Mucosa of stomach (tissue), 1 donor: Measurements from ENCODE around the gene GALNT14.

ENCODE experiments used
- H3K27me3 ChIP-seq: one replicate; pipeline ENCODE4 v1.7.0; 2013; ENCODE audit warnings: mild to moderate bottlenecking, low read length; ENCODE audit not compliant: control insufficient read depth, insufficient read depth
- H3K36me3 ChIP-seq: one replicate; pipeline ENCODE4 v1.7.0; 2013; ENCODE audit warnings: low read length; ENCODE audit not compliant: control insufficient read depth, insufficient read depth
- H3K4me1 ChIP-seq: one replicate; pipeline ENCODE4 v1.7.0; 2013; ENCODE audit warnings: mild to moderate bottlenecking, low read length; ENCODE audit not compliant: control insufficient read depth, insufficient read depth
- H3K4me3 ChIP-seq: one replicate; pipeline ENCODE4 v1.7.0; 2013; ENCODE audit warnings: low read length
- H3K9ac ChIP-seq: one replicate; pipeline ENCODE4 v1.7.0; 2013; ENCODE audit warnings: mild to moderate bottlenecking, low read length, moderate library complexity
- H3K9me3 ChIP-seq: one replicate; pipeline ENCODE4 v1.7.0; 2013; ENCODE audit warnings: mild to moderate bottlenecking, low read length, moderate library complexity; ENCODE audit not compliant: control insufficient read depth
- donor health status: Pancreatic carcinoma.

The GALNT14 gene

DNA sequence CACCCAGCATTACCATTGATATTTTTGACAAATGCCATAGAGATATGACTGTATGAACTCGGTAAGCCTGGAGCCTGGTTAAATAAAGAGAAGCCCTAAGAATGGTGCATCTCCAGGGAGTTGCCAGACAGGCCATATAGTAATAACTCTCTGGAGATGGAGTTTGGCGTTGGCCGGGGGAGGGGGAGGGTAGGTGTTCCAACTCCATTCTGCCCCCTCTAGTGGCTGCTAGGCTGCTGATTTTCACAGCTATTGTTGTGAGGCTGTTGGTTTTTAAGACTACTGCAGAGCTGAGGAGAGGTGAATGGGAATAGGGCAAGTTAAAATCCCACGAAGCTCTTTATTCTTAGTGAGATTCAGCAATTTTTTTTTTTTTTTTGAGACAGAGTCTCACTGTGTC is 99.9 kb downstream of the GALNT14 start:
- Histone ChIP-seq H3K9ac (no peak overlapping the region), H3K9me3 (no peaks in the 10 kb centered on the region), H3K27me3 (no peaks in the 10 kb centered on the region), H3K36me3 (no peaks in the 10 kb centered on the region), H3K4me3 (no peak overlapping the region), H3K4me1 (no peaks in the 10 kb centered on the region)

DNA sequence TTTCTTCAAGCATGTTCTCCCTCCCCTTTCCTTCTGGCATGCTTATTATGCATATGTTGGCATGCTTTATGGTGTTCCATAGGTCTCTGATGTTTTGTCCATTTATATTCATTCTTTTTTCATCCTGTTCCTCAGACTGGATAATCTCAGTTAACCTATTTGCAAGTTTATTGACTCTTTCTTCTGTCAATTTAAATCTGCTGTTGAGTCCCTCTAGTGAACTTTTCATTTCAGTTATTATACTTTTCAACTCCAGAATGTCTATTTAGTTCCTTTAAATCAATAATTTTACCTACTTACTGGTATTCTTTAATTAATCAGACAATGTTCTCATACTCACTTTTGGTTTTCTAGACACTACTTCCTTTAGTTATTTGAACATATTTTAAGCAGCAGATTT is 101.2 kb downstream of the GALNT14 start:
- no peaks in the 10 kb centered on the region for H3K36me3 ChIP-seq
- H3K27me3 ChIP-seq: no peaks in the 10 kb centered on the region
- no peaks in the 10 kb centered on the region for H3K4me1 ChIP-seq
- H3K4me3 ChIP-seq: no peak overlapping the region
- H3K9me3 ChIP-seq: no peaks in the 10 kb centered on the region
- no peak overlapping the region for H3K9ac ChIP-seq

DNA sequence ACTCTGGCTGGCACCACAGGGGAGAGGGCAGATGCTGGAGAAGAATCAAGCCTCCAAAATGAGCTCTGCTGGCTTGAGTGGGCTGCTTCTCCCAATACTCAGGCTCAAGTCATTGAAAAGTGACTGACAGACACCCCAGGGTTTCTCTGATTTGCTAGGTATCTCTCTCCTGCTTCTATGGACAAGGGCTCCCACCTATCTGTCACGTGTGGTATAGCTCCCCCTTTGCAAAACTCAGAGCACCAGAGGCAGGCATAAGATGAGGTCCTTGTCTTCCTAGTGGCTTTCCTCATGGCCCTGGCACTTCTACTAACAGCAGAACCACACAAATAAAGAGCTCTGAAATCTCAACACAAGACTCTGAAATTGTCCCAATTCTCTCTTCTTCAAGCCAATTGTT is 105.2 kb downstream of the GALNT14 start:
- H3K4me1 ChIP-seq: no peaks in the 10 kb centered on the region
- no peak overlapping the region for H3K4me3 ChIP-seq
- no peaks in the 10 kb centered on the region for H3K27me3 ChIP-seq
- H3K9me3 ChIP-seq: no peaks in the 10 kb centered on the region
- H3K36me3 ChIP-seq: no peaks in the 10 kb centered on the region
- no peak overlapping the region for H3K9ac ChIP-seq

DNA sequence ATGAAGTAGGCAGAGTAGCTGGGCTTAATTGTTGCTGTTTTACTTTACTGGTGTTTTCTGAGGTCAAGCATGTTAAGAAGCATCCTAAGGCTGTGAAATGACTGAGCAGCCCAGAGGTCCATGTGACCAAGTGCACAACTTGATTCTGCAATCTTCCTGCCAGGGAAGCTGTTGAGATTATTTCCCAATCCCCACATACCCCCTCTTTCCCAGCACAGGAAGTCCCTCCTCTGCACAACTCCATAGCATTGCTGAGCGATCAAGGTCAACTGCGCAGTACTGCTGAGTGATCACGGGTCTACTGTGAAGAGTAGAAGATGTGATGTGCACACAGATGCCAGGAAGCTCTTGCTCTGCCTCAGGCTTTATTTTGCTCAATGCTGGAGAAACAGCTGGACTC is 105.8 kb downstream of the GALNT14 start:
- no peaks in the 10 kb centered on the region for H3K4me1 ChIP-seq
- H3K9ac ChIP-seq: no peak overlapping the region
- H3K27me3 ChIP-seq: no peaks in the 10 kb centered on the region
- no peak overlapping the region for H3K4me3 ChIP-seq
- H3K36me3 ChIP-seq: no peaks in the 10 kb centered on the region
- H3K9me3 ChIP-seq: no peaks in the 10 kb centered on the region

DNA sequence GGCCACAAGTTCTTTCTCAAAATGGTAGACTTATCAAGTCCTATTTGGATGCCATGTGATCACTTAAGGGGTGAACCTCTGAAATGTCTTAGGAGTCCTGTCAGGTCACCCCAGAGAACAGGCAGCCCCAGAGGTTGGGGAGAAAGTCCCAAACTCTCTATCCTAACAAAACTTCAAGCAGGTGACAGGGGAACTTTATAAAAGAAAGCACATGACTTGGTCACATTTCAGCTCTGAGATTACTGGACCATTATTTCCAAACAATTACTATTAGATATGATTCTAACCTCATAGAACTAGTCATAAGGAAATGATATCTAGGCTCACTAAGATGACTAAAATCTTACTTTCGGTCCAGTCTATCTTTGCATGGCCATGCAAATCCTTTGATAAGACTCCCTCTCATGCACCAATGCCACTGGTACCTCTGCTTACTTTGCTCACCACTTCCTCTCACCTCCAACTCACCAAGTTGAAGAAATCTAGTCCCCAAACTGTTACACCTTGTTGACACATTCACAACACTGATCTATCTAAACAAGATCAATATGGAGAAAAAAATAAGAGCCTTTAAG is 107.0 kb downstream of the GALNT14 start:
- no peaks in the 10 kb centered on the region for H3K27me3 ChIP-seq
- H3K4me3 ChIP-seq: no peak overlapping the region
- no peaks in the 10 kb centered on the region for H3K9me3 ChIP-seq
- no peak overlapping the region for H3K9ac ChIP-seq
- H3K36me3 ChIP-seq: no peaks in the 10 kb centered on the region
- no peaks in the 10 kb centered on the region for H3K4me1 ChIP-seq

DNA sequence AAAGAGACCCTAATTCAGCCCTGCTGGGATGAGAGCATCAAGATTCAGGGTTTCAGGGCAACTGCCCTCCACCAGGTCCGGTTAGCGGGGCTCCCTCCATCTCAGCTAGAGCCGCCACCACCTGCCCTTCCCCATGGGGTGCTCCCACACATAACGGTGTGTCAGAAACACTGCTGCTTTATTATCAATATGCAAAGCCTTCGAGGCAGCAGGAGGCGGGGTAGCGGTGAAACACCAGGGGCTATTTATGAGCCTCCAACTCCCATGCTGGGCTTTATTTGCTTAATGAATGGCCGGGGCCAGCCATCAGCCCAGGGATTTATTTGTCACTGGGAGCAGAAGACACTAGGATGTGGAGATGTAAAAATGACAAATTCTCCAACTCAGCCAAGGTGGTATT is 109.8 kb downstream of the GALNT14 start:
- Histone ChIP-seq H3K9ac (no peak overlapping the region), H3K4me3 (no peak overlapping the region), H3K4me1 (no peaks in the 10 kb centered on the region), H3K36me3 (no peaks in the 10 kb centered on the region), H3K27me3 (no peaks in the 10 kb centered on the region), H3K9me3 (no peaks in the 10 kb centered on the region)

DNA sequence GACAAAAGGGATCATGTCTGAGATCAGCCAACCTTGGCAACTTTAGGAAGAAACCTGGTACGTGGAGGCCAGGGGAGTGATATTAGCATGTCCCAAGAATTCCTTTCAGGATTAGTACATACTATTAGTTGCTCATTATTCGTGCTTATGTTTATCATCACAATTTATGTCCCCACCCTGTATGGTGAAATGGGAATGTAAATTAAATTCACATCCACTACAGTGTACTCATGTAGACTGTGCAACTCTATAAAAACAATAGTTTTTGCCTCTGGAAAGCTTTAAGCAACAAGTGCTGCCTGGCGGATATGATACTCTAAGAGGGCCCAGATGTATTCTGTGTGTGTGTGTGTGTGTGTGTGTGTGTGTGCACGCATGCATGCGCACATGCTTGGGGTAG is 110.7 kb downstream of the GALNT14 start:
- Histone ChIP-seq H3K36me3 (no peaks in the 10 kb centered on the region), H3K9me3 (no peaks in the 10 kb centered on the region), H3K9ac (no peak overlapping the region), H3K4me1 (no peaks in the 10 kb centered on the region), H3K27me3 (no peaks in the 10 kb centered on the region), H3K4me3 (no peak overlapping the region)

DNA sequence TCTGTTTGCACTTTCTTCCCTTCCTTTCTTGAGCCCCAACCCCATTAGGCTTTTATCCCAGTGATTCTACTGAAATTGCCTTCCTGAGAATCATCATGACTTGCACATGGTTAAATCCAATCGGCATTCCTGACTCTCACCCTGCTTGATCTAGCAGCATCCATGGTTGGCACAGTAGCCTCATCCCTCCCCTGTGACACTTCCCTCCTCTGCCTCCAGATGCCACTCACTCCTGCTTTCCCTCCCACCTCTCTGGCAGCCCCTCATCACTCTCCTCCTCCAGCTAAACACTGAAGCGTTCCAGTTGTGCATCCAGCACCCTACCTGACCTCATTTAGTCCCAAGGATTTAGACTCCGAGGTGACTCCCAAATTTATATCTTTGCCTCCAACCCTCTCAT is 114.7 kb downstream of the GALNT14 start:
- Histone ChIP-seq H3K9me3 (no peaks in the 10 kb centered on the region), H3K4me3 (no peak overlapping the region), H3K27me3 (no peaks in the 10 kb centered on the region), H3K9ac (no peak overlapping the region), H3K4me1 (no peaks in the 10 kb centered on the region), H3K36me3 (no peaks in the 10 kb centered on the region)

- H3K4me1 ChIP-seq: no peaks in the 10 kb centered on the region
- H3K9ac ChIP-seq: no peak overlapping the region
- no peaks in the 10 kb centered on the region for H3K27me3 ChIP-seq
- no peaks in the 10 kb centered on the region for H3K9me3 ChIP-seq
- H3K36me3 ChIP-seq: no peaks in the 10 kb centered on the region
- no peak overlapping the region for H3K4me3 ChIP-seq
Observed at GRCh38 chr2:31020713-31021112, 117.5 kb downstream of the GALNT14 start.

DNA sequence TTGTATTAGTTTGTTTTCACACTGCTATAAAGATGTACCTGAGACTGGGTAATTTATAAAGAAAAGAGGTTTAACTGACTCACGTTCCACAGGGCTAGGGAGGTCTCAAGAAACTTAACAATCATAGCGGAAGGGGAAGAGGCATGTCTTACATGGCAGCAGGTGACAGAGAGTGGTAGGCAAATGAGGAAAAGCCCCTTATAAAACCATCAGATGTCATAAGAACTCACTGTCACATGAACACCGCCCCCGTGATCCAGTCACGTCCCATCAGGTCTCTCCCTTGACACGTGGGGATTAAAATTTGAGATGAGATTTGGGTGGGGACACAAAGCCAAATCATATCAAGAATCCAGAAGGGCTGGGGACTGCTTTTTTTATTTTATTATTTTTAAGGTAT is 120.0 kb downstream of the GALNT14 start:
- no peak overlapping the region for H3K9ac ChIP-seq
- H3K9me3 ChIP-seq: no peaks in the 10 kb centered on the region
- H3K36me3 ChIP-seq: no peaks in the 10 kb centered on the region
- no peaks in the 10 kb centered on the region for H3K4me1 ChIP-seq
- H3K4me3 ChIP-seq: no peak overlapping the region
- H3K27me3 ChIP-seq: no peaks in the 10 kb centered on the region

- Histone ChIP-seq H3K4me3 (no peak overlapping the region), H3K9me3 (no peaks in the 10 kb centered on the region), H3K27me3 (peaks cover 5% of the 10 kb centered on the region), H3K4me1 (no peaks in the 10 kb centered on the region), H3K36me3 (no peaks in the 10 kb centered on the region), H3K9ac (no peak overlapping the region)
Observed at GRCh38 chr2:31016648-31017047, 121.6 kb downstream of the GALNT14 start.

DNA sequence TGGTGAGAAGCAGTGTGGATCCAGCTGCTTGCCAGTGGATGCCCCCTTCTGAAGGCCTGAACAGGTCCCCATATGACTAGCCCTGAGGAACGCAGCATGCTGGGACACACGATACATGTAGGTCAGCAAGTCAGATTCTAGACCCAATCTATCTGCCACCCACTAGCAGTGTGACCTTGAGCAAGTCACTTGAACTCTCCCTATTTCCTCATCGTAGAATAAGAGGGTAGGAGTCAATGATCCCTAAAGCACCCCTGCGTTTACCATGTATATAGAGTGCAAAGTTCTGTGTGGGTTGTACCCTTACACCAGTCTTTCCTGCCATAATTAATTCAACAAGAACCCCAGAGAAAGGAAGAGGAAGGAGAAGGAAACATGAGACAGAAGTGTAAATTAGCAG is 123.7 kb downstream of the GALNT14 start:
- Histone ChIP-seq H3K27me3 (peaks cover 10% of the 10 kb centered on the region), H3K9ac (no peak overlapping the region)

GRCh38 chr2:31013301-31013700 is 124.9 kb downstream of the GALNT14 start:
- no peak overlapping the region for H3K4me3 ChIP-seq
- peaks cover 10% of the 10 kb centered on the region for H3K27me3 ChIP-seq
- H3K9ac ChIP-seq: no peak overlapping the region
- no peaks in the 10 kb centered on the region for H3K4me1 ChIP-seq
- H3K36me3 ChIP-seq: no peaks in the 10 kb centered on the region
- H3K9me3 ChIP-seq: no peaks in the 10 kb centered on the region

More for the DNA sequence above, 123.7 kb downstream of the GALNT14 start:
- Histone ChIP-seq H3K36me3 (no peaks in the 10 kb centered on the region), H3K4me3 (no peak overlapping the region), H3K4me1 (no peaks in the 10 kb centered on the region), H3K9me3 (no peaks in the 10 kb centered on the region)
